ENCODE data around the gene OR10A3.

The OR10A3 gene

GRCh38 chr11:7936615-7937014 is 4.9 kb downstream of the OR10A3 start:
- no peak for DNase-seq

- DNase-seq, result no peak
Measured at GRCh38 chr11:7931168-7931567, 10.3 kb downstream of the OR10A3 start, which contains the start of gene OR10A6. Gene OR10A6 (minus strand): TSS chr11:7931268. CDS start chr11:7928662, 2,606 bp downstream.

GRCh38 chr11:7927635-7928034 is 13.9 kb downstream of the OR10A3 start:
- no peak for DNase-seq

- DNase-seq, result no peak
Measured at GRCh38 chr11:7924536-7924935, 17.0 kb downstream of the OR10A3 start.

- no peak for DNase-seq
Measured at GRCh38 chr11:7918141-7918540, 23.4 kb downstream of the OR10A3 start.

- DNase-seq, result no peak
Measured at GRCh38 chr11:7911011-7911410, 30.5 kb downstream of the OR10A3 start.

- DNase-seq, result no peak
Measured at GRCh38 chr11:7910286-7910788, 31.2 kb downstream of the OR10A3 start.

GRCh38 chr11:7909585-7910285 is 31.8 kb downstream of the OR10A3 start:
- no peak for DNase-seq

- no peak for DNase-seq
Measured at GRCh38 chr11:7907121-7907520, 34.4 kb downstream of the OR10A3 start.

- DNase-seq, result no peak
Measured at GRCh38 chr11:7906481-7906880, 35.0 kb downstream of the OR10A3 start.

GRCh38 chr11:7905961-7906429 is 35.5 kb downstream of the OR10A3 start:
- no peak for DNase-seq

- no peak for DNase-seq
Measured at GRCh38 chr11:7905549-7905948, 36.0 kb downstream of the OR10A3 start.

- DNase-seq, result no peak
Measured at GRCh38 chr11:7904917-7905316, 36.6 kb downstream of the OR10A3 start.

- no peak for DNase-seq
Measured at GRCh38 chr11:7903940-7904339, 37.6 kb downstream of the OR10A3 start.

- DNase-seq, result no peak
Measured at GRCh38 chr11:7901319-7901854, 40.1 kb downstream of the OR10A3 start.

- no peak for DNase-seq
Measured at GRCh38 chr11:7900686-7901085, 40.8 kb downstream of the OR10A3 start.

- DNase-seq, result no peak
Measured at GRCh38 chr11:7899418-7899817, 42.1 kb downstream of the OR10A3 start.

- no peak for DNase-seq
Measured at GRCh38 chr11:7898666-7899283, 42.7 kb downstream of the OR10A3 start.

- DNase-seq, result no peak
Measured at GRCh38 chr11:7896009-7896785, 45.3 kb downstream of the OR10A3 start.

- no peak for DNase-seq
Measured at GRCh38 chr11:7894251-7894650, 47.3 kb downstream of the OR10A3 start.

- DNase-seq, result no peak
Measured at GRCh38 chr11:7893796-7894195, 47.7 kb downstream of the OR10A3 start.

GRCh38 chr11:7892840-7893254 is 48.7 kb downstream of the OR10A3 start:
- DNase-seq, result no peak

GRCh38 chr11:7892059-7892699 is 49.3 kb downstream of the OR10A3 start:
- no peak for DNase-seq

Data from CD4-positive, alpha-beta T cell treated with Interleukin-17A for 4 hours (primary cell).